Suppressor macrophage treated with lipopolysaccharide for 1 hour (primary cell): Measurements from ENCODE around the gene YES1.
A peak's percentile ranks its signal among the peaks of the same experiment; 100 is the strongest.
"Not testable (repeated sequence)": the region's sequence is repeated elsewhere in the genome, so short reads cannot be mapped to it uniquely, and the experiment has no call there.

Source experiments
- DNase-seq, 3 donors: peaks; one replicate each; pipeline ENCODE4 v3.0.0-alpha.2; 2020 to 2022

The YES1 gene

DNA sequence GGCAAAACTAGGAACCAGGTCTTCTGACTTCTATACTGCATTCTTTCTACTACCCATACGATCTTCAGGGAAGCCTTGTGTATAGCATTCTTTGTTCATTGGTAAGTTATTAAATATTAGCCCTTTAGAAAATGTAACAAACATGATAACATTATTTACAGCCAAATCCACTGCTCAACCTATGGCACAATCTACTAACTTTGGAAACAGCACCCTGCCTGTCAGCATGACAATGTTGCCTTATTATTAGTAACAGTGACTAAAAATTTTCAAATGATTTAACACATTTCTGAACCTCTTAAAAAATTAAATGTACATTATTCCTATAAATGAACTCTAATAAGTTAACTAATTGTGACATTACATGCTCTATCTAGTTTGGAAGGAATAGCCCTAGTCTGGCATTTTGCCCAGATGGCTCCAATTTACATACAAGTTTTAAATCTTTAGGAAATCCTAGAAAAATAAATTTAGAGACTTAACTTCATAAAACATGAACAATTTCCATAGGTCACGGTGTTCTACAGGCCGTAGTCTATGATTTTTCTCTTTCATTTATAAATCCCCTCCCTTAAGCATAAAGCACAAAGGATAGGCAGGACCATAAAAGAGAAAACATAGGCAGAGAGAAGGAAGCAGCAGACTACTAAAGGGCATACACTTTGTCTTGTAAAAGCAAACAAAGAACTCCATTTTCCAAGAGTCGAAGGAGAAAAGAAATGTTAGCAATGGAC is 33.7 kb downstream of the YES1 start:
- no peak for DNase-seq

DNA sequence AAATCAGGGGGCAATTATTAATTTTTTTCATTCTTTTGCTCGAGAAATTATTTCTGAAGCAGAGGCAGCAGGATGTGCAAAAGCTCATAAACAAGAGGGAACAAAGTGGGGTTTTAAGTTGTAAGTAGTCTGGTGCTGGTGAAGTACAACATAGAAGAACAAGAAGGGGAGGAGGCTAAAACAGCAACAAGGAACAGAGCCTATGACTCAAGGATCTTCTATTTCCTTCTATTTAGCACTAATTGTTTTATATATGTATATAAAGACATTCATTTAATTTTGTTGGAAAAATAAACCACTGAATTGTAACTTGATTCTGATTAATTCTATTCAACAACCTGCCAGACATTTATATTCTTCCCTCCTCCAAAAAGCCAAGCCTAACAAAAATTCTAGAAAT is 35.0 kb downstream of the YES1 start:
- DNase-seq: no peak

DNA sequence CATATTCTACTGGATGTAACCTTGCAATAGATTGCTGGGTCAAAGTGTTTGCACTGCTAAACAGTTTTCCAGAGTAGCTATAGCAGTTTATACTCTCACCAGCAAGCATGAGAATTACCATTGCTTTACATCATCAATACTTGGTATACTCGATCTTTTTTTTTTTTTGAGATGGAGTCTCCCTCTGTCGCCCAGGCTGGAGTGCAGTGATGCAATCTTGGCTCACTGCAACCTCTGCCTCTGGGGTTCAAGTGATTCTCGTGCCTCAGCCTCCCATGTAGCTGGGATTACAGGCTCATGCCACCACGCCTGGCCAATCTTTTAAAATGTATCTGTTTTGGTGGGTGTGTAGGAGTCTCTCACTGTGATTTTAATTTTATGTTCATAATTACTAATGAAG is 36.0 kb downstream of the YES1 start:
- not testable (repeated sequence) for DNase-seq

DNA sequence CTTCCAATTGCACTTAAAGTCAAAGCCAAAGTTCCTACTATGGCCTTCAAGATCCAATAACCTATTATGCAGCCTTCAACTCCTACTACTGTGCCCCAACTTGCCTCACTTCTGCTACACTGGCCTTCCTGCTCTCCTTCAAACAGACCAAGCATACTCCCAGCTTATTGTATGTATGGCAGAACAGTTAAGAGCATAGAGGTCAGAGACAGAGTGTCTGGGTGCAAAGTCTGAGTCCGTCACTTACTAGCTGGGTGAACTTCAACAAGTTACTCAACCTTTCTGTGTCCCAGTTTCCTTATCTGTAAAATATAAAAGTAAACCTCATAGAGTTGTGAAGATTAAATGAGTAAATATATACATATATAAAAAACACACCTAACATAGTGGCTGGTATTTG is 37.2 kb downstream of the YES1 start:
- DNase-seq: no peak

DNA sequence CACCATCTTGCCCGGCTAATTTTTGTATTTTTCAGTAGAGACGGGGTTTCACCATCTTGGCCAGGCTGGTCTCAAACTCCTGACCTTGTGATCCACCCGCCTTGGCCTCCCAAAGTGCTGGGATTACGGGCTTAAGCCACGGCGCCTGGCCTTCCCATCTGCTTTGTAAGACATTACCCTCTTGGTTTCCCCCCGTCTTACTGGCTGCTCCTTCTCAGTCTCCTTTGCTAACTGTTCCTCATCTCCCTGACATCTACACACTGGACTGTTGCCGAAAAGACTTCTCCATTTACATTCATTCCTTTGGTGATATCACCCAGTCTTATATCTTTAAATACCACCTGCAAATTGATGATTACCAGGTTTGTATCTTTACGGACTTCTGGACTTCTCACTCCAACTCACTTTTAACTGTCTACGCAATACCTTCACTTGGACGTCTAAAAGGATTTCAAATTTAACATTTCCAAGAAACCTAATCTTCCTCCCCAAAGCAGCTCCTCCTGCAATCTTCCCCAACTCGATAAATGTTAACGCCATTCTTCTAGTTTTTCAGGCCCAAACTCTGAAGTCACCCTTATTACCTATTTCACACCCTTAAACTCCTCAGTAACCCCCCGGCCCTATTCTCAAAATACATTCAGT is 37.9 kb downstream of the YES1 start:
- no peak for DNase-seq

DNA sequence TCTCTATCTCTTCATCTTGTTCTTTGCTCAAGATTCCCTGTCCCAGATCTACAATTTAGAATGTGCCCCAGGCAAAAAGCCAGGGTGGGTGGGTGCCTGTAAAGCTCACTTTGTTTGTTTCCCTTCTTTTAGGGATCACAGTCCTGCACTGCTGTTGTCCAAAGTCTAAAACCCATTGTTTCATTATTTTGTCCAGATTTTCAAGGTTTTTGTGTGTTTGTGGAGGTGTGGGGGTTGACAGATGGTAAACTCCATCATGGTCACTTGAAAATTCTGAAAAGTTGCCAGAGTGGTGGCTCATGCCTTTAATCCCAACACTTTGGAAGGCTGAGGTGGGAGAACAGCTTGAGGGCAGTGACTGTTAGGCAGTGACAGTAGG is 41.5 kb downstream of the YES1 start:
- DNase-seq: no peak

DNA sequence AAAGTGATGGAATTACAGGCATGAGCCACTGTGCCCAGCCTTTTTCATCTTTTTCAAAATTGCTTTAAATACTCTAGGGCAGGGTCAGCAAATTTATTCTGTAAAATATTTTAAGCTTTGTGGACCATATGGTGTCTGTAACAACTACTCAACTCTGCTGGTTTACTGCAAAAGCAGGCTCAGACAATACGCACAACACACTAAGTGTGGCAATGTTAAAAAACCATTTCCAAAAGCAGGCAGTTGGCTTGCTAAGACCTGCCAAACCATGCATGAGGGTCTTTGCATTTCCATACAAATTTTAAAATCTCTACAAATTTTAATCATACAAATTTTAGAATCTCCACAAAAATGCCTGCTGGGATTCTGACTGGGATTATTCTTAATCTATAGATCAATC is 44.1 kb downstream of the YES1 start:
- DNase-seq: no peak

DNA sequence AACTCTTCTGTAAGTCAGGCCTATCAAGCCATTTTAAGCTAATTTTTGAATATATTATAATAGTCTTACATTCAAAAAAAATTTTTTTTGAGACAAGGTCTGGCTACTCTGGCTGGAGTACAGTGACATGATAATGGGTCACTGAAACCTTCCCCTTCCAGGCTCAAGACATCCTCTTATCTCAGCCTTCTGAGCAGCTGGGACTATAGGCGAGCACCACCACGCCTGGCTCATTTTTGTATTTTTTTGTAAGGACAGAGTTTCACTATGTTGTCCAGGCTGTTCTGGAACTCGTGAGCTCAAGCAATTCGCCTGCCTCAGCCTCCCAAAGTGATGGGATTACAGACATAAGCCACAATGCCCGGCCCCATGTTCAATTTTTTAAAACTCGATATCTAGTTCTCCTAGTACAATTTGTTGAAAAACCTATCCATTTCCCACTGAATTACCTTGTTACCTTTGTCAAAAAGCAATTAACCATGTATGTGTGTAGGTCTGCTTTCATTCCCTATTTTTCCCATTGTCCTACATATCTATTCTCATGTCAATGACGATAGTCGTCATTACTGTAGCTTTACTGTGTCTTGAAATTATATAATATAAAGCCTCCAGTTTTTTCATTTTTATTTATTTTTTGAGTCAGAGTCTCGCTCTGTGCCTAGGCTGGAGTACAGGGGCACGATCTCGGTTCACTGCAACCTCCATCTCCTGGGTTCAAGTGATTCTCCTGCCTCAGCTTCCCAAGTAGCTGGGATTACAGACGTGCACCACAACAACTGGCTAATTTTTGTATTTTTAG is 44.8 kb downstream of the YES1 start:
- no peak for DNase-seq

DNA sequence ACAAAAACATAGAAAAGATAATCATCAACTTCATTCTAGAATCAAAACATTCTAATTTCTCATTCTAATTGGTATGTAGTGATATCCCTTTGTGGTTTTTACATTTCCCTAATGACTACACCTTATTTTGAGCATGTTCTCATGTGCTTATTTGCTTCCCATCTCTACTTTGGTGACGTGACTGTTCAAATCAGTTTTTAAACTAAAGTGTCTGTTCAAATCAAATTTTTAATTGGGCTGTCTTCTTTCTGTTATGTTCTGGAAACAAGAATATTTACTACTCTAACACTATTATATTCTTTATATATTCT is 45.5 kb downstream of the YES1 start:
- DNase-seq: no peak

DNA sequence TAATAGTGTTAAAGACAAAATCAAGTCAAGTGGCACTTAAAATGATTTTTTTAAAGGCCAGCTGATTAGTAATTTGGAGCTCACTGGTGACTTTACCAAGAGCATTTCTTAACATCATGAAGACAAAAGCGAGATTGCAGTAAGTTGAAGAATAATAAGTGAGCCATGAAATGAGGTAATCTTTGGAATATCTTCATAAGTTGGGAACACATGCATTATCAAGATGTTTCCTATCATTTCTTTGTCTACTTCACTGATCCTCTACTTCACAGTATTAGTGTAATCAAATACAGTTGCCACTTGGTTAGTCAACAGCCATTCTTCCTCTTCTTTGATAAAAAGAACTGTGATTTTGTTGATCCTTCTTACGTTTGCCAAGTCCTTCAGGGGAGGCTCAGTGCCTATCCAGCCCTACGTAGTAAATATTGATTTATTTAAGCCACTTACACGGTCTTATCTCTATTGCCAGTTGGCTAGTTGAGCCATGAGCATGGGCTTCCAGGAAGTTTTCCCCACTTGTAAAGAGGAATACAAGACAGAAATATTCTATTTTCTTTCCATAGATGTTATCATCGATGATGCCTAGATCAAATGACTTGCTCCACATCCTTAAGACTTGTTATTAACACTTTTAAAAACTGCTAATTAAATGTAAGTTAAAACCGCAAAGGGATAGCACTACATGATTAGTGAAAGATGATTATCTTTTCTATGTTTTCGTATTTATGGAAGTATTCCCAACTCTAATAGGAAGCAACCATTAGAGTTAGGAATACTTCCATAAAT is 46.1 kb downstream of the YES1 start:
- no peak for DNase-seq

DNA sequence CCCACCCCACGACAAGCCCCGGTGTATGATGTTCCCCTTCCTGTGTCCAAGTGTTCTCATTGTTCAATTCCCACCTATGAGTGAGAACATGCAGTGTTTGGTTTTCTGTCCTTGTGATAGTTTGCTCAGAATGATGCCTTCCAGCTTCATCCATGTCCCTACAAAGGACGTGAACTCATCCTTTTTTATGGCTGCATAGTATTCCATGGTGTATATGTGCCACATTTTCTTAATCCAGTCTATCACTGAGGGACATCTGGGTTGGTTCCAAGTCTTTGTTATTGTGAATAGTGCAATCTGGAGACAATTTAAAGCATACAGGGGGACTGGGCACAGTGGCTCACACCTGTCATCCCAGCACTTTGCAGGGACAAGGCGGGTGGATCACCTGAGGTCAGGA is 52.2 kb downstream of the YES1 start:
- not testable (repeated sequence) for DNase-seq

DNA sequence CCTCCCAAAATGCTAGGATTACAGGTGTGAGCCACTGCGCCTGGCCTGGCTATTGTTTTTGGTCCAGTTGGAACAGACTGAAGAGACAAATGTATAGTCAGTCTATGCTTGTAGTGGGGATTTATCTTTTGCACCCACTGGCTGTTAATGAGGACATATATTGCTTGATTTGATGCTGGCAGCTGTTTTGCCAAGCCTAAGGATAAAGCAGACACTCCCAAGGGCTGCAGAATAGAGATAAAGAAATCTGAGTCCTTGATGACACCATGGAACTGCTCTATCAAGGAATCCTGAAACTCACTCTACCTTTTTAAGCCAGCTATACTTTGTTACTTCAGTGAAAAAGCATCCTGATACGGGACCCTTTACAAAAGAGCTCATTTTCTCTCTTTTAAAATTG is 56.5 kb downstream of the YES1 start:
- DNase-seq: no peak

DNA sequence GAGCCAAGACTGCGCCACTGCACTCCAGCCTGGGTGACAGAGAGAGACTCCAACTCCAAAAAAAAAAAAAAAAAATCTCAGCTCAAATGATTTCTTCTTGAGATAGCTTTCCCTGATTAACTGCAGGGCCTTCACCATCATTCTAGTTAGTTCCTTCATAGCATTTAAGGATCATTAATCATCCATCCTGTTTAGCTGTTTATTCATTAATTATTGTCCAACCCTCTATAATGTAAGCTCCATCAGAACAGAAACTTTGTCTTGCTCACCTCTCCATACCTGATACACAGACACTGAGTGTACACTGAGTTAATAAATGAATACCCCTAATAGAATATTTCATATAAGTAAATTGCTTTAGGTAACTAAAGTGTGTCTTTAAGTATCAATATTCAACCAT is 57.4 kb downstream of the YES1 start:
- no peak for DNase-seq

DNA sequence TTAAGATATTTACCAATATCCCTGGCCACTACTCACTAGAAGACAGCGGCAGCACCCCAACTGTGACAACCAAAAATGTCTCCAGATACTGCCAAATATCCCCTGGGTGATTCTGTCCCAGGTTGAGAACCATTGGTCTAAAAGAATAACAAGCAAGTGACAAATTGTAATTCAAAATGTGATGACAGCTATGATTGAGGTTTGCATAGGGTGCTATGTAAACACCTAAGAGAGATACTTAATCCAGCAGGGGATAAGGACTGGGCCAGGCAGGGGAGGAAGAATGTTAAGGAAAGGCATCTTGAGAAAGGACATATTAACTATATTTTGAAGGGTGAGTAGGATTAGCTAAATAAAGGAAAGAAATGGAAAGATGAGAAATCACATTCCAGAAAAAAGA is 61.6 kb downstream of the YES1 start:
- no peak for DNase-seq

DNA sequence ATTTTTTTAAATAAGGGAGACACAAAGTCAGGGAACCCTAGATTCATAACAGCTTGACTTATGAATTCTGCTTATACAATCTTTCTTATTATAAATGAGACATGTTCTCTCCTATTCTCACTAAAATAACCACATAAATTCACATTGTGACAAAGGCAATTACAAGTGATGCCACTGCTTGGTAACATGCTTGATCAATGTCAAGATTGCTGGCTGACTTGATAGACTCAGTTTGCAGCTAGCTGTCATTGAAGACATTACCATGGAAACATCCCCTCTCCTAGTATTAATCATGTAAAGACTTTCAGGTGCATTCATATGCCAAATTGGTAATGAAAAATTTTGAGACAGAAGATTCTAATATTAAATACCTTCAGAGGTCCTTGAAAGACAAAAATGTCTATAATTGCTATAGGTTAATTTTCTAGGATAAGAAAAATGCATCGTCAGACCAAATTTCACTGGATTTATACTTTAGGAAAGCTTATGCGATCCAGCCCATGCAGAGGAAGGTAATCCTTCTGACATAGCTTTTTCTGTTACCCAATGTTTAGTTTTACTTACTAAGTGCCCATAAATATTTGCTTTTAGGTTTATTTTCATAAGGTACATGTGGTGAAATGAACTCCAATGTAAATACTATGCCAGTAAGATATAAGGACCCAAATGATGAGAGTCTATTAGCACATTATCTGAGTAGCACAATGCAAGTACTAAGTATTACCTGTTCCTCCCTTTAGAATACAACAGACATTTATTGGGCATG is 67.0 kb downstream of the YES1 start:
- DNase-seq: no peak

DNA sequence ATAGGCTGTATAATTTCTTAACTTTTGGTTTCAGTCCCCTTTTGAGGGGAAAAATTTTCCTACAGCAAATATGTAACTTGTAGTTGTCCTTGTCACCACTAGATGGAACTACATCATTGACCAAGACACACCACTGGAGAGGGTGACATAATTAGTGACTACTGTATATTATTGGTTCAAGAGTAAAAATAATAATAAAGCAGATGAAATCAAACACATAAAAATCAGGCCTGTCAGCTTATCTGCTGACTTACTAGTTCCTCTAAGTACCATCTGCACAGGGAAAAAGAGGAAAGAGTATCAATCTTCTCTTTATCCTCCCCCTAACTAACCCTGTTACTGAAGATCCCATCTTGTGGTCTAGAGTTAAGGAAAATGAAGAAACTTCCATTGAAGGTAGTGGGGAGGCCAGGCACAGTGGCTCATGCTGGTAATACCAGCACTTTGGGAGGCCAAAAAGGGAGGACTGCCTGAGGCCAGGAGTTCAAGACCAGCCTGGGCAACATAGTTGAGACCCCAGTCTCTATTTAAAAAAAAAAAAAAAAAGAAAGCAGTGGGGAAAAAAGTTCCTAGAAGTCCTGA is 70.0 kb downstream of the YES1 start:
- DNase-seq: peak; percentile 51 to 80 (median 75)

DNA sequence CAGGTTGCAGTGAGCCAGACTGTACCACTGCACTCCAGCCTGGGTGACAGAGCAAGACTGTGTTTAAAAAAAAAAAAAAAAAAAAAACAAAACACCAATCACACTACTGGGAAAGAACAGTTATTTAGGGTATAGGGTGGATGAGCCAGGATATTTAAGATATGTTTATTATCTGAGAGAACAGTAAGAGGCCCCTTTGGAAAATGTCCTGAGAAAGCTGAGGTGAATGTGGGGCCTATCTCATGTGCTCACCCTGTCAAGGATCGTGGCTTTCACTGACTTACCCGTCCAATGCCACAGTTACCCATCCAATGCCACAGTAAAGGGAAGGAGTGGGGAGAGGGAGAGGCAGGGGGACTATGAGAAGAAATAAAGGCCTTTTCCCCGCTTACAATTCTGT is 79.7 kb downstream of the YES1 start:
- no peak for DNase-seq

DNA sequence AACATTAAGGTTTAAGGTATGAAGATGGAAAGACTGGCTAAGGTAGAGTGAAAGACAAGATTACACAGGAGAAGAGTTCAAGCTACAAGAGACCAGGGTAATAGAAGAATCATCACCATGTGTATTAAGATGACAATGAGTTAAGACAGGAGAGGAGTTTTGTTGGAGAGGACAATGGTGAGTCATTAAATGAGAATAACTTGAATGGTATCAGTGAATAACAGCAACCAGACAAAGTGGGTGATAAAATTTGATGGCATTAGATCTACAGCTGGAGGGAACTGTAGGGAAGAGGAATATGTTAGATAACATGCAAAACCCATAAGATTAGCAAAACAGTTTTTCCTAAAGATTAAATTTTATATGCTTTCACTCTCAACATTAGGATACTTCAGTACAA is 80.9 kb downstream of the YES1 start:
- no peak for DNase-seq

DNA sequence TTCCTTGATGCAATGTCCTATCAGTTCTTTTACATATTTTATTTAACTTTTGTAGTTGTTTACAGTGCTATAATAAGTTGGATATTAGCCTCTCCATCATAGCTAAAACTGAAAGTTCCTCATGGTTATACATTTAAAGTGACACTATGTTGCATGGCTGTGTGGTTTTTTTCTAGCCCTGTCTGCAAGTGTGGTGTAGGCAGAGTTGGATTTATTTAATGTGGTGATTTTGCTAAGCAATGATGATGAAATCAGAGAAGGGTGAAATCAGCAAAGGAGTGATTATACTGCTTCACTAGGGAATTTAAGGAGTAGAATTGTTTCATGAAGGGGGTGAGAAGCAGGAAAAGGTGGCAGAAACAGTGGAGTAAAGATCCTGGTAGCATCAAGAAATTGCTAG is 81.3 kb downstream of the YES1 start:
- no peak for DNase-seq

DNA sequence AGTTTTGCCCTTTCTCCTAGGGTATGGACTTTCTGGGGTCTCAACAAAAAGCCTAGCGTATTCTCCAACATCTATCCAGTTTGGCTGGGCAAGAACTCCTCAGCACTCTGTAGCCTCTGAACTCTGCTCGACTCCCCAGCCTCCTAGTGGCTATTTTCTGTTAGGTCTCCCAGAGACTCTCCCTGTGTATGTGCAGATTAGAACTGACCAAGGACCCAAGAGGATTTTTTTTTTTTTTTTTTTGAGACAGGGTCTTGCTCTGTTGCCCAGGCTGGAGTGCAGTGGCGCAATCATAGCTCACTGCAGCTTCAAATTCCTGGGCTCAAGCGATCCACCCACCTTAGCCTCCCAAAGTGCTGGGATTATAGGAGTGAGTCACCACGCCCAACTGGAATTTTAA is 81.9 kb downstream of the YES1 start:
- peak in 2 of 3 donors; percentile 26 to 30 for DNase-seq

DNA sequence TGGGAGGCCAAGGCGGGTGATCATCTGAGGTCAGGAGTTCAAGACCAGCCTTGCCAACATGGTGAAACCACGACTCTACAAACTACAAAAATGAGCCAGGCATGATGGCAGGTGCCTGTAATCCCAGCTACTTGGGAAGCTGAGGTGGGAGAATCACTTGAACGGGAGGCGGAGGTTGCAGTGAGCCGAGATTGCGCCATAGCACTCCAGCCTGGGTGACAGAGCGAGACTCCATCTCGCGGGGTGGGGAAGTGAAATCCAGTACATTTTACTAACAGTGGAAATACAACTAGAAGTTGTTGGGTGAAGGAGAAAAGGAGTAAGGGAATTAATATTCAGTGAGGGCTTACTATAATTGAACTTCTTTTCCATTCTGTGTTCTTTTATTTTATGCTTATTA is 86.4 kb downstream of the YES1 start:
- peak; percentile 36 to 56 (median 36) for DNase-seq

DNA sequence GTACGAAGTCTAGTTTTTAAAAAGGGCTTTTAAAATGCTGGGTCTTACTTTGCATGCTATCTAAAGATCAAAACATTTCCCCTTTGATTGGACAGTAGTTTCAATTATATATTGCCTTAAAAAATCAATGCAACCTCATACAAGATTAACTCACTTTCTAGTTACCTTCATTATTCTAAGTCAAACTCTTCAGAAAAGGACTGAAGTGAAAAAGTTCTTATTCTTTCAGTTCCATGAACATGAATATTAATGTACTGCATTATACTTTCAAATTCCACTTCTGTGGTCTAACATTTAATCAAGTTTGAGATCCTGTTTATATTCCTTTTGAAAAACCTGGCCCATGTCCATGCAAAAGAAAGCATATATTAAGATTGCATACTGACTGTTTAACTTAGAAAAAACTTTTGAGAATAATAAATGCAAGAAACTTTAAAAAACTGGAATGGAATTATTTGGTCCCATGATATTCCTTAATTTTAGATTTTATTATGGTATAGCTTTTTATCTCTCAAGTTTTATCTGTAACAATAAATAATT is 88.4 kb downstream of the YES1 start:
- DNase-seq: no peak
